K562 (cell line): Measurements from ENCODE around the gene LRP2BP. TPM values are rescaled to one million over a fixed set of nuclear protein-coding genes. Genes with fewer than 3 reads are reported as not detected.

Source experiments
- BMI1 ChIP-seq: fragments of 150-350 bp; IDR thresholded peaks from 2 replicates; pipeline ENCODE4 v1.6.1; 2014; ENCODE audit warnings: low read length
- ELF2 ChIP-seq: fragments of 250-450 bp; sonication (Bioruptor Pico); IDR thresholded peaks from 2 replicates; pipeline ENCODE4 v1.5.0; 2021; ENCODE audit warnings: mild to moderate bottlenecking
- HDAC2 ChIP-seq: fragments of 450-650 bp; IDR thresholded peaks from 2 replicates; pipeline ENCODE4 v1.6.1; 2016; ENCODE audit warnings: mild to moderate bottlenecking
- HDAC3 ChIP-seq: fragments of 450-650 bp; IDR thresholded peaks from 2 replicates; pipeline ENCODE4 v1.6.1; 2018; ENCODE audit warnings: borderline replicate concordance, mild to moderate bottlenecking, moderate library complexity; ENCODE audit not compliant: partially characterized antibody
- HSF4 ChIP-seq: fragments of 250-450 bp; sonication (Bioruptor Pico); IDR thresholded peaks from 2 replicates; pipeline ENCODE4 v2.1.2; 2022; ENCODE audit warnings: mild to moderate bottlenecking, moderate library complexity, borderline replicate concordance
- KDM1A ChIP-seq, 2 experiments: fragments of 450-650 bp; IDR thresholded peaks; 2 replicates each; pipeline ENCODE4 v1.6.1; 2016; ENCODE audit warnings: mild to moderate bottlenecking in 2 of 2
- KLF10 ChIP-seq: fragments of 250-450 bp; sonication (Bioruptor Pico); IDR thresholded peaks from 2 replicates; pipeline ENCODE4 v1.6.1; 2021; ENCODE audit warnings: matching md5 sums
- MAFG ChIP-seq: fragments of 450-650 bp; conservative IDR thresholded peaks from 2 replicates; pipeline ENCODE4 v1.6.1; 2016; ENCODE audit warnings: missing genetic modification characterization, missing compliant biosample characterization
- MBD2 ChIP-seq: sonication (generic); IDR thresholded peaks from 2 replicates; pipeline ENCODE4 v1.6.1; 2016; ENCODE audit warnings: low read depth, borderline replicate concordance
- NELFE ChIP-seq: IDR thresholded peaks from 2 replicates; pipeline ENCODE4 v1.6.1; 2011; ENCODE audit warnings: mild to moderate bottlenecking; ENCODE audit not compliant: insufficient read depth, insufficient read length
- POLR2H ChIP-seq: IDR thresholded peaks from 2 replicates; pipeline ENCODE4 v1.6.1; 2016; ENCODE audit warnings: missing genetic modification characterization, low read depth, mild to moderate bottlenecking, control low read depth, missing compliant biosample characterization, moderate library complexity
- SAP30 ChIP-seq: fragments of 200-600 bp; sonication (generic); IDR thresholded peaks from 2 replicates; pipeline ENCODE4 v1.6.1; 2012; ENCODE audit warnings: borderline replicate concordance, low read depth, mild to moderate bottlenecking, moderate library complexity, low read length, control low read depth, inconsistent platforms; ENCODE audit not compliant: insufficient read depth, poor library complexity, severe bottlenecking
- ZNF655 ChIP-seq: fragments of 250-450 bp; sonication (Bioruptor Pico); IDR thresholded peaks from 2 replicates; pipeline ENCODE4 v1.5.0; 2021
- ZNF707 ChIP-seq: fragments of 250-450 bp; sonication (Bioruptor Pico); conservative IDR thresholded peaks from 2 replicates; pipeline ENCODE4 v1.8.0; 2022; ENCODE audit warnings: inconsistent platforms, mild to moderate bottlenecking, moderate library complexity
- ZZZ3 ChIP-seq: fragments of 450-650 bp; IDR thresholded peaks from 2 replicates; pipeline ENCODE4 v1.6.1; 2016; ENCODE audit warnings: antibody characterized with exemption, mild to moderate bottlenecking, moderate library complexity
- polyA plus RNA-seq, 8 experiments: library from polyadenylated mRNA; depleted of rRNA in 4 of 8; stranded (reverse) in 5 of 8; unstranded in 3 of 8; fragments of >200 nt; fragmentation: Nextera tagmentation in 2 of 8; fragmentation: Illumina TruSeq in 1 of 8; extraction: Ambion mirVana in 2 of 8; extraction: Trizol in 1 of 8; gene quantifications; 2 replicates each; pipeline versions ENCODE4 v1.2.1 to v1.2.3, GENCODE V29; 2011 to 2014; ENCODE audit warnings: inconsistent platforms in 1 of 8, missing spikeins in 1 of 8
- total RNA-seq, 7 experiments: library from RNA; depleted of rRNA in 6 of 7; stranded (reverse); fragments of >200 nt in 6 of 7; fragmentation: Illumina TruSeq in 2 of 7; extraction: Trizol in 2 of 7; gene quantifications; 2 replicates each; pipeline versions ENCODE4 v1.2.1 to v1.2.3, GENCODE V29; 2011 to 2021; ENCODE audit warnings: low replicate concordance in 1 of 7
- TF ChIP-seq, protein P1 (sequence below): fragments of 450-650 bp; IDR thresholded peaks from 2 replicates; pipeline ENCODE4 v1.6.1; 2017; ENCODE audit warnings: antibody characterized with exemption
- TF ChIP-seq, protein P2 (sequence below): fragments of 250-450 bp; sonication (Bioruptor Pico); IDR thresholded peaks from 2 replicates; pipeline ENCODE4 v1.5.0; 2020; ENCODE audit warnings: mild to moderate bottlenecking
- TF ChIP-seq, protein P3 (sequence below): fragments of 450-650 bp; IDR thresholded peaks from 2 replicates; pipeline ENCODE4 v1.6.1; 2016; ENCODE audit warnings: low read depth, mild to moderate bottlenecking, moderate library complexity
- TF ChIP-seq, protein P4 (sequence below): fragments of 450-650 bp; IDR thresholded peaks from 2 replicates; pipeline ENCODE4 v1.6.1; 2018; ENCODE audit not compliant: partially characterized antibody

LRP2BP gene
- total and polyA plus RNA-seq, 9 of the 15 experiments (the other 6 are each of a cell fraction or from before 2014, with no cell fraction given) = 0.42 to 2.1 (median 0.62) TPM

DNA sequence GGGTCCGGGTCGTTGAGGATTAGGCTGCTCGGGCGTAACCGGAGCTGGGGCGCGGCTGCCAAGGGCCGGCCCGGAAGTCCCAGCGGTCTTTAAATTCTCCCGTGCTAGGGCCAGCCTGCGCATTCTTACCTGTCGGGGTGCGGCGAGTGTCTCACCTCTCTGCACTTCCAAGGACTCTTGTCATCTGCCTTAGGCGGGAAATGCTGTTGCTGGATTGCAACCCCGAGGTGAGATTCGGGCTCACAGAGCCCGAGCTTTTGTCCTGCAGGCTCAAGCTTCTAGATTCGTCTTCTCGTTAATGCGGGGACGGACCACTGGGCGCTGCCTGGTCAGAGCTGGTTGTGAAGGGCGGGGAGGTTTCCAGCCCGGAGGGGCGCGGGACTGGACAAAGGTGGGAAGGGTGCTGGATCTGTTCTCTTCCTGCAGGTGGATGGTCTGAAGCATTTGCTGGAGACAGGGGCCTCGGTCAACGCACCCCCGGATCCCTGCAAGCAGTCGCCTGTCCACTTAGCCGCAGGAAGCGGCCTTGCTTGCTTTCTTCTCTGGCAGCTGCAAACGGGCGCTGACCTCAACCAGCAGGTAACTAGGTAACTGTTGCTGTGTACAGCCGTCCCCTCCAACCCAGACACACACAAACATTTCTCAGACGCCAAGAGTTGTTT lies 1.1 kb upstream of the LRP2BP start, which contains the start of gene ANKRD37 (continued):
- TF ChIP-seq, protein P1, sequence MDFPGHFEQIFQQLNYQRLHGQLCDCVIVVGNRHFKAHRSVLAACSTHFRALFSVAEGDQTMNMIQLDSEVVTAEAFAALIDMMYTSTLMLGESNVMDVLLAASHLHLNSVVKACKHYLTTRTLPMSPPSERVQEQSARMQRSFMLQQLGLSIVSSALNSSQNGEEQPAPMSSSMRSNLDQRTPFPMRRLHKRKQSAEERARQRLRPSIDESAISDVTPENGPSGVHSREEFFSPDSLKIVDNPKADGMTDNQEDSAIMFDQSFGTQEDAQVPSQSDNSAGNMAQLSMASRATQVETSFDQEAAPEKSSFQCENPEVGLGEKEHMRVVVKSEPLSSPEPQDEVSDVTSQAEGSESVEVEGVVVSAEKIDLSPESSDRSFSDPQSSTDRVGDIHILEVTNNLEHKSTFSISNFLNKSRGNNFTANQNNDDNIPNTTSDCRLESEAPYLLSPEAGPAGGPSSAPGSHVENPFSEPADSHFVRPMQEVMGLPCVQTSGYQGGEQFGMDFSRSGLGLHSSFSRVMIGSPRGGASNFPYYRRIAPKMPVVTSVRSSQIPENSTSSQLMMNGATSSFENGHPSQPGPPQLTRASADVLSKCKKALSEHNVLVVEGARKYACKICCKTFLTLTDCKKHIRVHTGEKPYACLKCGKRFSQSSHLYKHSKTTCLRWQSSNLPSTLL = no peak
- TF ChIP-seq ZZZ3 = no peak
- TF ChIP-seq HDAC2 = peak; percentile 20; the same call in 1 of the 2 replicates
- TF ChIP-seq, protein P2, sequence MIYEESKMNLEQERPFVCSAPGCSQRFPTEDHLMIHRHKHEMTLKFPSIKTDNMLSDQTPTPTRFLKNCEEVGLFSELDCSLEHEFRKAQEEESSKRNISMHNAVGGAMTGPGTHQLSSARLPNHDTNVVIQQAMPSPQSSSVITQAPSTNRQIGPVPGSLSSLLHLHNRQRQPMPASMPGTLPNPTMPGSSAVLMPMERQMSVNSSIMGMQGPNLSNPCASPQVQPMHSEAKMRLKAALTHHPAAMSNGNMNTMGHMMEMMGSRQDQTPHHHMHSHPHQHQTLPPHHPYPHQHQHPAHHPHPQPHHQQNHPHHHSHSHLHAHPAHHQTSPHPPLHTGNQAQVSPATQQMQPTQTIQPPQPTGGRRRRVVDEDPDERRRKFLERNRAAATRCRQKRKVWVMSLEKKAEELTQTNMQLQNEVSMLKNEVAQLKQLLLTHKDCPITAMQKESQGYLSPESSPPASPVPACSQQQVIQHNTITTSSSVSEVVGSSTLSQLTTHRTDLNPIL (CRISPR knock-in tag) = no peak
- no peak for TF ChIP-seq NELFE
- TF ChIP-seq HDAC3 = no peak
- no peak for TF ChIP-seq KLF10 (CRISPR knock-in tag)
- TF ChIP-seq, protein P3, sequence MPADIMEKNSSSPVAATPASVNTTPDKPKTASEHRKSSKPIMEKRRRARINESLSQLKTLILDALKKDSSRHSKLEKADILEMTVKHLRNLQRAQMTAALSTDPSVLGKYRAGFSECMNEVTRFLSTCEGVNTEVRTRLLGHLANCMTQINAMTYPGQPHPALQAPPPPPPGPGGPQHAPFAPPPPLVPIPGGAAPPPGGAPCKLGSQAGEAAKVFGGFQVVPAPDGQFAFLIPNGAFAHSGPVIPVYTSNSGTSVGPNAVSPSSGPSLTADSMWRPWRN = no peak
- TF ChIP-seq MAFG = no peak
- TF ChIP-seq KDM1A (IDR thresholded peaks at IDR 0.05) = peak in 1 of 2 experiments; percentile 39; a peak in 1 of 4 replicates
- TF ChIP-seq, protein P4, sequence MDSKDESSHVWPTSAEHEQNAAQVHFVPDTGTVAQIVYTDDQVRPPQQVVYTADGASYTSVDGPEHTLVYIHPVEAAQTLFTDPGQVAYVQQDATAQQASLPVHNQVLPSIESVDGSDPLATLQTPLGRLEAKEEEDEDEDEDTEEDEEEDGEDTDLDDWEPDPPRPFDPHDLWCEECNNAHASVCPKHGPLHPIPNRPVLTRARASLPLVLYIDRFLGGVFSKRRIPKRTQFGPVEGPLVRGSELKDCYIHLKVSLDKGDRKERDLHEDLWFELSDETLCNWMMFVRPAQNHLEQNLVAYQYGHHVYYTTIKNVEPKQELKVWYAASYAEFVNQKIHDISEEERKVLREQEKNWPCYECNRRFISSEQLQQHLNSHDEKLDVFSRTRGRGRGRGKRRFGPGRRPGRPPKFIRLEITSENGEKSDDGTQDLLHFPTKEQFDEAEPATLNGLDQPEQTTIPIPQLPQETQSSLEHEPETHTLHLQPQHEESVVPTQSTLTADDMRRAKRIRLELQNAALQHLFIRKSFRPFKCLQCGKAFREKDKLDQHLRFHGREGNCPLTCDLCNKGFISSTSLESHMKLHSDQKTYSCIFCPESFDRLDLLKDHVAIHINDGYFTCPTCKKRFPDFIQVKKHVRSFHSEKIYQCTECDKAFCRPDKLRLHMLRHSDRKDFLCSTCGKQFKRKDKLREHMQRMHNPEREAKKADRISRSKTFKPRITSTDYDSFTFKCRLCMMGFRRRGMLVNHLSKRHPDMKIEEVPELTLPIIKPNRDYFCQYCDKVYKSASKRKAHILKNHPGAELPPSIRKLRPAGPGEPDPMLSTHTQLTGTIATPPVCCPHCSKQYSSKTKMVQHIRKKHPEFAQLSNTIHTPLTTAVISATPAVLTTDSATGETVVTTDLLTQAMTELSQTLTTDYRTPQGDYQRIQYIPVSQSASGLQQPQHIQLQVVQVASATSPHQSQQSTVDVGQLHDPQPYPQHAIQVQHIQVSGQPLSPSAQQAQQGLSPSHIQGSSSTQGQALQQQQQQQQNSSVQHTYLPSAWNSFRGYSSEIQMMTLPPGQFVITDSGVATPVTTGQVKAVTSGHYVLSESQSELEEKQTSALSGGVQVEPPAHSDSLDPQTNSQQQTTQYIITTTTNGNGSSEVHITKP = peak; percentile 43
- no peak for TF ChIP-seq ZNF707 (CRISPR knock-in tag)
- TF ChIP-seq MBD2 = no peak; the same call in 1 of the 2 replicates
- no peak for TF ChIP-seq HSF4 (CRISPR knock-in tag)
- no peak for TF ChIP-seq ZNF655 (CRISPR knock-in tag)
- TF ChIP-seq BMI1 = no peak
- peak; percentile 96 for TF ChIP-seq SAP30
- no peak for TF ChIP-seq ELF2 (CRISPR knock-in tag)
- TF ChIP-seq POLR2H (tag) = no peak
